ENCODE results near the gene DNAJC5G.

DNAJC5G gene

GRCh38 chr2:27242614-27242951 is 32.6 kb upstream of the DNAJC5G start:
- CTCF ChIA-PET, result no interaction called here
- Histone ChIP-seq H3K27ac (ENCODE audit: extremely low read depth, low read depth, low read length) (no peak overlapping the region), H3K36me3 (ENCODE audit: control insufficient read depth in 2 of 2, insufficient read depth in 1 of 2, low read length in 2 of 2) (peaks cover 5 to 75% of the 10 kb centered on the region in 2 experiments; a peak in 2 of 3 replicates), H3K9me3 (ENCODE audit: control insufficient read depth, insufficient read depth, low read depth, low read length) (no peaks in the 10 kb centered on the region), H3K4me1 (ENCODE audit: control insufficient read depth, insufficient read depth, low read length) (no peaks in the 10 kb centered on the region), H3K4me3 (ENCODE audit: low read depth, low read length) (no peak overlapping the region)
- POLR2A ChIA-PET, result no interaction called here
- TF ChIP-seq ZBTB1 (tag by site-specific recombination; IDR thresholded peaks at IDR 0.05), result no peak
- TF ChIP-seq ZBTB6 (tag by site-specific recombination; IDR thresholded peaks at IDR 0.05), result no peak
- no peak for TF ChIP-seq ZNF133 (tag by site-specific recombination; IDR thresholded peaks at IDR 0.05)
- no peak for TF ChIP-seq OSR2 (tag by site-specific recombination; IDR thresholded peaks at IDR 0.05)
- no peak for TF ChIP-seq ZNF274 (IDR thresholded peaks at IDR 0.05; ENCODE audit: low read length)
- no peak for TF ChIP-seq ZNF274 (tag by site-specific recombination; IDR thresholded peaks at IDR 0.05; ENCODE audit: borderline replicate concordance)
- TF ChIP-seq ZNF837 (tag by site-specific recombination; IDR thresholded peaks at IDR 0.05), result no peak
- TF ChIP-seq HOXC10 (CRISPR knock-in tag; IDR thresholded peaks at IDR 0.05), result no peak
- no peak for TF ChIP-seq BCL11B (tag by site-specific recombination; IDR thresholded peaks at IDR 0.05; ENCODE audit: low read depth)
- no peak for TF ChIP-seq KLF7 (tag by site-specific recombination; IDR thresholded peaks at IDR 0.05; ENCODE audit: borderline replicate concordance)
- no peak for TF ChIP-seq ZNF791 (tag by site-specific recombination; IDR thresholded peaks at IDR 0.05)
- TF ChIP-seq ZBTB7A (tag by site-specific recombination; IDR thresholded peaks at IDR 0.05; ENCODE audit: low read depth), result no peak

GRCh38 chr2:27243391-27244130 is 31.7 kb upstream of the DNAJC5G start:
- Histone ChIP-seq H3K36me3 (ENCODE audit: control insufficient read depth in 2 of 2, insufficient read depth in 1 of 2, low read length in 2 of 2) (peaks cover 5 to 65% of the 10 kb centered on the region in 2 experiments; a peak in 2 of 3 replicates), H3K4me1 (ENCODE audit: control insufficient read depth, insufficient read depth, low read length) (no peaks in the 10 kb centered on the region), H3K27ac (ENCODE audit: extremely low read depth, low read depth, low read length) (no peak overlapping the region), H3K4me3 (ENCODE audit: low read depth, low read length) (no peak overlapping the region), H3K9me3 (ENCODE audit: control insufficient read depth, insufficient read depth, low read depth, low read length) (no peaks in the 10 kb centered on the region)
- CTCF ChIA-PET, result interaction anchor here (0.6 to 0.8 kb wide), 3 partner anchors 18 to 77 kb away, joined by 3 to 4 read pairs (median 3); no protein-coding TSS in a partner anchor
- POLR2A ChIA-PET, result no interaction called here
- TF ChIP-seq ZNF785 (tag by site-specific recombination; IDR thresholded peaks at IDR 0.05) (no peak), ZNF133 (tag by site-specific recombination; IDR thresholded peaks at IDR 0.05) (no peak), ZNF433 (tag by site-specific recombination; IDR thresholded peaks at IDR 0.05; ENCODE audit: low read depth) (no peak)

GRCh38 chr2:27245116-27245515 is 30.1 kb upstream of the DNAJC5G start:
- ChIA-PET CTCF (interaction anchor here (0.6 kb wide), 1 partner anchor 26 kb away, joined by 3 read pairs; no protein-coding TSS in a partner anchor), POLR2A (interaction anchor here (0.6 kb wide), 1 partner anchor 142 kb away, joined by 3 read pairs; no protein-coding TSS in a partner anchor)
- H3K36me3 ChIP-seq (ENCODE audit: control insufficient read depth in 2 of 2, insufficient read depth in 1 of 2, low read length in 2 of 2), result peaks cover 0 to 50% of the 10 kb centered on the region in 2 experiments; a peak in 2 of 3 replicates

More at GRCh38 chr2:27245116-27245515, 30.1 kb upstream of the DNAJC5G start:
- H3K4me3 ChIP-seq (ENCODE audit: low read depth, low read length), result no peak overlapping the region
- no peak overlapping the region for H3K27ac ChIP-seq (ENCODE audit: extremely low read depth, low read depth, low read length)
- TF ChIP-seq ZEB2 (tag by site-specific recombination; IDR thresholded peaks at IDR 0.05) (no peak), MZF1 (tag by site-specific recombination; IDR thresholded peaks at IDR 0.05; ENCODE audit: borderline replicate concordance) (no peak), ZSCAN16 (tag by site-specific recombination; IDR thresholded peaks at IDR 0.05) (no peak), OSR2 (tag by site-specific recombination; IDR thresholded peaks at IDR 0.05) (no peak), HOXD13 (CRISPR knock-in tag; IDR thresholded peaks at IDR 0.05; ENCODE audit: borderline replicate concordance) (no peak), ZNF677 (tag by site-specific recombination; IDR thresholded peaks at IDR 0.05) (no peak), ZFHX2 (tag by site-specific recombination; conservative IDR thresholded peaks at IDR 0.05) (no peak), ZBTB44 (tag by site-specific recombination; IDR thresholded peaks at IDR 0.05) (no peak), ZNF560 (tag by site-specific recombination; IDR thresholded peaks at IDR 0.05; ENCODE audit: borderline replicate concordance) (no peak)
- H3K9me3 ChIP-seq (ENCODE audit: control insufficient read depth, insufficient read depth, low read depth, low read length), result no peaks in the 10 kb centered on the region
- H3K4me1 ChIP-seq (ENCODE audit: control insufficient read depth, insufficient read depth, low read length), result 0 out of 2 replicates have a peak, but pooled peaks cover 4% of the 10 kb centered on the region

Data from HEK293 (cell line).